HG03565 (cell line): ENCODE results near the gene APOB.
"Not testable (repeated sequence)": the region's sequence is repeated elsewhere in the genome, so short reads cannot be mapped to it uniquely, and the experiment has no call there.

Experiments
- ATAC-seq: cut with Tn5 transposase; IDR thresholded peaks from one replicate; pipeline ENCODE4 v1.9.1; 2021; ENCODE audit warnings: mild to moderate bottlenecking, moderate library complexity; ENCODE audit not compliant: unreplicated experiment

APOB gene

GRCh38 chr2:21034156-21034971 lies 9.5 kb downstream of the APOB start:
- no peak for ATAC-seq

DNA sequence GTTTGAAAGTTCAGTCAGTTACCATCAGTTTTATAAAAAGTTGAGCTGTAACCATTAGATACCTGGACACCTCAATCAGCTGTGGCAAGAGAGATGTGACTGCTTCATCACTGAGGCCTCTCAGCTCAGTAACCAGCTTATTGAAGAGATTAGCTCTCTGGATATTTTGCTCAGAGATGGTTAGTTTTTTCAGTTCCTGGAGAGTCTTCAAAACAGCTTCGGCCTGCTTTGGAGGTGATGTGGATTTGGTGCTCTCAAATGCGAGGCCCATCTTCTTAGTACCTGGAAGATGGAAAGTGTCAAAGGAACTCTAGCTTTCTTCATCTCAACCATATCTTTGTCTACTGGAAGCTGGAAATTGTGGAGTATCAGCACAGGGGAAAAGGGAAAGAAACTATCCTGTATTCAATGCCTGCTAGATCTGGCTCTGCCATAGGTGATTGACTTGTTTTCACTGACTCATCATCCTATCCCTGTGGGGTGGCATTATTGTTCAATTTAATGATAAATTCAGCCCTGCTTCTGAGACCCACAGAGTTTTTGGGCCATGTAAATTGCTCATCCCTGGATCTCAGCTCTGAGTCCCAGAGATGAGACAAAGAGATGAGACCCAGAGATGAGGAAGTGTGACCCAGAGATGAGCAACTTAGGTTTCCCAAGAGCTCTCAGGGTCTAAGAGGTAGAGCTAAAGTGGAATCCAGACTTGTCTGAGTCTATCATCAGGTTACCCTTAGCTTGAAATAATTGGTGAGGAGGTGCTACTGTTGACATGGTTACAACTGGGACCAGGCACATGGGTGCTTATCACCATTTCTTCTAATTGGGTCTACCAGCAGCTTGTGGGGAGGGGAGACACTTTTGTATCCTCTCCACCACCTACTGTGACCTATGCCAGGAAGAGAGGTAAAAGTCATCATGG lies 10.4 kb downstream of the APOB start:
- no peak for ATAC-seq

DNA sequence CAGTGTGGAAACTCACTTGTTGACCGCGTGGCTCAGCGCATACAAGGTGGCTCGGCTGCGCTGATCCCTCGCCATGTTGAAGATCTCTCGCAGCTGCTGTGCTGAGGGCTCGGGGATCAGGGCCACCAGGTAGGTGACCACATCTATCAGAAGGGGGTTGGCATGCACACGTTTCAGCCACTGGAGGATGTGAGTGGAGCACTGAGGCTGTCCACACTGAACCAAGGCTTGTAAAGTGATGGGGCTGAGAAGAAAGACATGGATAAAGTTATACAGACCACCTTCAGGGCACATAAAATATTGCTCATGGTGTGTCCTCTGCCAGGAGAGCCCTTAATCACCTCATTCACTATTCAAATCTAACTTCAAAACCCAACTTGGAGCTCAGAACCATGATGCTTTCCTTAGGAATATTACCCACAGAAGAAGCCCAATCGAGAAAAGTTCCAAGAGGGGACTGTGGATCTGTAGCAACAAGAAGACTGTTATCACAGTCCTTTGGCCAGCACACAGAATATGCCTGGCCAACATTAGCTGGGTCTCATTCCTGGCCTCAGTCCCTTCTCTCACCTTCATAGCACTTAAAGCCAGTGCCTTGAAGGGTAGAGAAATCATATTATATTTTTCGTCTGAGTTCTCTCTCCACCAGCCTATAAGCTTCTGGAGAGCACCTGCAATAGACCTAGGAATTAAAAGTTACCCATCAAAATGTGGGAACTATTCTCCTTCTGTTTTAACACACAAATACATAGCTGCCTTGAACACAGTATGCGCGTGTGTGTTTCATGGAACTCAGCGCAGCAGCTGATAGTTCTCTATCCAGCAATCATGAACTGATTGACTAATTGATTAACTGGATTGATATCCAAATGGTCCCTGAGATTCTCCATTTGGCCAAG lies 11.3 kb downstream of the APOB start:
- ATAC-seq, result no peak

DNA sequence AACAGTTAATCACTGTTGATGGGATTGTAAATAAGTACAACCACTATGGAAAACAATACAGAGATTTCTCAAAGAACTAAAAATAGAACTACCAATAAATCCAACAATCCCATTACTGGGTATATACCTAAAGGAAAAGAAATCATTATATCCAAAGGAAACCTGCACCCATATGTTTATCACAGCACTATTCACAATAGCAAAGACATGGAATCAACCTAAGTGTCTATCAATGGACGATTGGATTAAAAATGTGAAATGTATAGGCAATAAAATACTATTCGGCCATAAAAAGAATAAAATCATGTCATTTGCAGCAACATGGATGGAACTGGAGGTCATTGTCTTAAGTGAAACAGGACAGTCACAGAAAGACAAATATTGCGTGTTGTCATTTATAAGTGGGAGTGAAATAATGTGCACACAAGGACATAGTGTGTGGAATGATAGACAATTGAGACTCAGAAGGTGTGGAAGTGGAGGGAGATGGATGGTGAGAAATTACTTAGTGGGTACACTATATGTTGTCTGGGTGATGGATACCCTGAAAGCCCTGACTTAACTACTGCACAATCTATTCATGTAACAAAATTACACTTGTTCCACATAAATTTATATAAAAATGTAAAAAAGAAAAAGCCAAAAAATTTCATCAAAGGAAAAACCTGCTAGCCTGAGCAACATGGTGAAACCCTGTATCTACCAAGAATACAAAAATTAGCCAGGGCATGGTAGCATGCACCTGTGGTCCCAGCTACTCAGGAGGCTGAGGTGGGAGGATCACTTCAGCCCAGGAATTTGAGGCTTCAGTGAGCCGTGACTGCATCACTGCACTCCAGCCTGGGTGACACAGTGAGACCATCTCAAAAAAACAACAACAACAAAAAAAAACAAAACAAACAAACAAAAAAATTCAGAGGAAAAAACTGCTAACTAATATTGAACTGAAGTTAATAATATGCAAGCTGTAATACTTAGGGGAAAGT lies 12.6 kb downstream of the APOB start:
- no peak for ATAC-seq

DNA sequence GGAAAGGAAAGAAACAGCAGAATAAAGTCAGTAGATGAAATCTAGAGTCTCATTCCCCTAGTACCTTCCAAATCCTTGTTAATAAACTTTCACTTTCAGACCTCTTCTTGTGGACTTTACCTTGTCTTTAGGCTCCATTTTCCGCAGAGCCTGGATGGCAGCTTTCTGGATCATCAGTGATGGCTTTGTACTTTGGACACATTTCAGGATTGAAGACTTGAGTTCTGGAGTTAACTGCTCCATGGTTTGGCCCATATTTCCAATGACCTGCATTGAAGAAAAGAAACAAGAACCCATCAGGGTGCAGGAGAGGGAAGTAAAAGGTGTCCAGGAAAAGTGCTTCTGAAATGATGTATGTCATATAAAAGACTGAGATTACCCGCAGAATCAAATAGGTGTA lies 14.4 kb downstream of the APOB start:
- ATAC-seq, result no peak

DNA sequence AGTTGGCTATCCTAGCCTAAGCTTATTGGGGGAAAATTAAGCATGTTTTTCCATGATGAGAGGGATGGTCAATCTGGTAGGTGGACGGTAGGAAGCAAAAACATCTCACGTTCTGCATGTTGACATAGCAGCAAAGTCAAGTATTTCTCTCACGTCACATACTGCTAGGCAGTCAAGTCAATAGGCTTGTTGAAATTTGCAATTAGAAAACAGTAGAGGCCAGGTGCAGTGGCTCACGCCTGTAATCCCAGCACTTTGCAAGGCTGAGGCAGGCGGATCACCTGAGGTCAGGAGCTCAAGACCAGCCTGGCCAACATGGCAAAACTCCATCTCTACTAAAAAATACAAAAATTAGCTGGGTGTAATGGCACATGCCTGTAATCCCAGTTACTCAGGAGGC lies 14.9 kb downstream of the APOB start:
- not testable (repeated sequence) for ATAC-seq

DNA sequence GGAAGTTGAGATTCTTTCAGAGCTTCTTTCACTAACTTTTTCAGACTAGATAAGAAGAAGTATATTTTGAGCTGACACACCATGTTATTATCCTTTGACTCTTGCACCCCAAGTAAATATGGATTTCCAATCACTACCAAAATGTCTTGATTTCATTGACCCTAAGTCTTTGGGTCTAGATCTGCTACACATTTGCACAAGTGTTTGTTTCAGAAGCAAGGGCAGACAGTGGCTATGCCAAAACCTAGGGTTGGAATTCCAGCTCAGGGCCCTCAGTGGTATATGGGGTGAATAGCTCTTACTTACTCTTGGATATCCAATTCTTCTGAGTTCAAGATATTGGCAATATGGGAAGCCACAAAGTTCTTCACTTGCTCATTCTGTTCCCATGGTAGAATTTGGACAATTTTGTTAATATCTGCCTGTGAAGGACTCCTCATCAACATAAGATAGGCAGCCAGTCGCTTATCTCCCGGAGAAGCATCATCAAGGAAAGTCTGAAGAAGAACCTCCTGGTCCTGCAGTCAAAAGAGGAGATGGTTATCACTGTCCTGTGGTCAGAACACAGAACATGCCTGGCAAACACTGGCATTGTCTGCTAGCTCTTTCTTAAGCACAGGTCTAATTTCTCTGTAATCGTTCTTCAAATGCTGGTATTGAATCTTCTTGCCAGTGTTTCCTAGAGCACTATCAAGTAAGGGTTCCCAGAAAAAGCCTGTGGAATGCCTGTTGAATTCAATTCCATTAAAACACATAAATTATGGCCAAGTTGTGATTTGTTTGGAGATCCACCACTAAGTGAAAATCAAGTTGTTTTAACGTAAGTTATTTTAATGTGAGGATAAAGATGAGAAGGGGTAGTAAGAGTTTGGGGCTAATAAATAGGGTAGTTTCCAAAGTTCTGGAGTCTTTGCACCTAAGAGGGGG lies 15.6 kb downstream of the APOB start:
- ATAC-seq, result no peak

- ATAC-seq, result no peak
Measured at GRCh38 chr2:21026479-21027282, 17.2 kb downstream of the APOB start.

- ATAC-seq, result no peak
Measured at GRCh38 chr2:21025690-21026478, 18.0 kb downstream of the APOB start.

- no peak for ATAC-seq
Measured at GRCh38 chr2:21024722-21025389, 19.0 kb downstream of the APOB start.

DNA sequence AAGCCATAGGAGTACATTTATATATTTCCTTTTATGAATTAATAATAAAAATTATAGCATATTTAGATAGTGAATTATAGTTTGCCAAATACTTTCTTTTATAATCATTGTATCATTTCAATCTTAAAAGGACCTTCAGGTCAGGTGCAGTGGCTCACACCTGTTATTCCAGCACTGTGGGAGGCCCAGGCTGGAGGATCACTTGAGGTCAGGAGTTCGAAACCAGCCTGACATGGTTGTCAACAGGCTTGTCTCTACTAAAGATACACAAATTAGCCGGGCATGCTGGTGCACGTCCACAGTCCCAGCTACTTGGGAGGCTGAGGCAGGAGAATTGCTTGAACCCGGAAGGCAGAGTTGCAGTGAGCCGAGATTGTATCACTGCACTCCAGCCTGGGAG lies 19.7 kb downstream of the APOB start:
- ATAC-seq, result no peak

GRCh38 chr2:21023419-21024181 lies 20.3 kb downstream of the APOB start:
- no peak for ATAC-seq

GRCh38 chr2:21022792-21023367 lies 21.0 kb downstream of the APOB start:
- no peak for ATAC-seq

DNA sequence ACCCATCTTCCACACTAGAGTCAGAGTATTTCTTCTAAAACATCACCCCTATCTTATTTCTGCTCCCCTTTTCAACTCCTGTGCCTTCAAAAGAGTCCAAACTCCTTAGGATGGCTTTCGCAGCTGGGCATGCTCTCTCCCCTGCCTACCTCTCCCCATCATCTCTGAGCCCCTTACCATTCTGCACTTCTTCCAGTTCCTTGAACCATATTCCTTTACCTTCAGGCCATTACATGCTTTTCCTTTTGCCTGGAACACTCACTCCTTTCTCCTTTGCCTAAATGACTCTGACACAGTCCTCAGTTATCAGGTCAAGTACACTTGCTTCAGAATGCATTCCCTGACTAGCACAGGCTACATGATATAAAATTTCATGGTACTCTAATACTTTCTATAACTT lies 22.4 kb downstream of the APOB start:
- no peak for ATAC-seq

- ATAC-seq, result no peak
Measured at GRCh38 chr2:21020668-21021288, 23.1 kb downstream of the APOB start.
